Measurements from ENCODE around the gene ENGASE.
A peak's percentile ranks its signal among the peaks of the same experiment; 100 is the strongest.
"Not testable (repeated sequence)": the region's sequence is repeated elsewhere in the genome, so short reads cannot be mapped to it uniquely, and the experiment has no call there.

ENGASE gene

GRCh38 chr17:79027925-79028491 lies 46.6 kb upstream of the ENGASE start:
- DNase-seq (ENCODE audit: low spot score) = no peak

GRCh38 chr17:79028496-79029326 lies 45.9 kb upstream of the ENGASE start:
- DNase-seq (ENCODE audit: low spot score) = no peak
- peak overlapping the region; percentile 83 for H3K27ac ChIP-seq
- CTCF ChIA-PET = interaction anchor here (0.7 to 1.2 kb wide), 5 partner anchors 14 to 358 kb away, joined by 3 to 6 read pairs (median 3); no protein-coding TSS in a partner anchor
- POLR2A ChIA-PET (ENCODE audit: low non-redundant PET) = interaction anchor here (0.6 to 0.7 kb wide), 2 partner anchors 12 to 19 kb away, joined by 5 to 6 read pairs; partner anchors contain the start of gene CANT1
- TF ChIP-seq CTCF (conservative IDR thresholded peaks at IDR 0.05; ENCODE audit: low read depth) = no peak; the same call in 1 of the 2 replicates

More at GRCh38 chr17:79027925-79028491, 46.6 kb upstream of the ENGASE start:
- peak overlapping the region; percentile 83 for H3K27ac ChIP-seq
- POLR2A ChIA-PET (ENCODE audit: low non-redundant PET) = interaction anchor here (0.6 to 0.7 kb wide), 2 partner anchors 13 to 66 kb away, joined by 5 to 9 read pairs; no protein-coding TSS in a partner anchor
- CTCF ChIA-PET = interaction anchor here (0.7 to 1.2 kb wide), 5 partner anchors 14 to 54 kb away, joined by 3 to 4 read pairs (median 3); no protein-coding TSS in a partner anchor
- no peak for TF ChIP-seq CTCF (conservative IDR thresholded peaks at IDR 0.05; ENCODE audit: low read depth)

GRCh38 chr17:79029327-79030009 lies 45.2 kb upstream of the ENGASE start:
- H3K27ac ChIP-seq = peak overlapping the region; percentile 83
- ChIA-PET POLR2A (ENCODE audit: low non-redundant PET) (no interaction called here), CTCF (interaction anchor here (0.7 to 1.2 kb wide), 2 partner anchors 16 to 357 kb away, joined by 4 to 6 read pairs; no protein-coding TSS in a partner anchor)

GRCh38 chr17:79030636-79031035 lies 44.0 kb upstream of the ENGASE start:
- H3K27ac ChIP-seq; POLR2A ChIA-PET (ENCODE audit: low non-redundant PET); DNase-seq (ENCODE audit: low spot score); CTCF ChIA-PET: not testable (repeated sequence)

More at GRCh38 chr17:79029327-79030009, 45.2 kb upstream of the ENGASE start:
- no peak for DNase-seq (ENCODE audit: low spot score)
- TF ChIP-seq CTCF (conservative IDR thresholded peaks at IDR 0.05; ENCODE audit: low read depth) = no peak

GRCh38 chr17:79031996-79032875 lies 42.4 kb upstream of the ENGASE start:
- ChIA-PET POLR2A (ENCODE audit: low non-redundant PET) (no interaction called here), CTCF (interaction anchor here (0.6 to 2.6 kb wide), 2 partner anchors 10 kb away, joined by 3 to 8 read pairs; no protein-coding TSS in a partner anchor)
- TF ChIP-seq CTCF (conservative IDR thresholded peaks at IDR 0.05; ENCODE audit: low read depth) = no peak
- no peak for DNase-seq (ENCODE audit: low spot score)
- peak overlapping the region; percentile 95 for H3K27ac ChIP-seq

- ChIA-PET POLR2A (ENCODE audit: low non-redundant PET) (interaction anchor here (0.5 kb wide), 1 partner anchor 228 kb away, joined by 3 read pairs; no protein-coding TSS in a partner anchor), CTCF (interaction anchor here (2.6 kb wide), 1 partner anchor 9 kb away, joined by 8 read pairs; no protein-coding TSS in a partner anchor)
- peak overlapping the region; percentile 95 for H3K27ac ChIP-seq
- DNase-seq (ENCODE audit: low spot score) = no peak
- TF ChIP-seq CTCF (conservative IDR thresholded peaks at IDR 0.05; ENCODE audit: low read depth) = no peak
Observed at GRCh38 chr17:79033046-79033616, 41.5 kb upstream of the ENGASE start.
